ENCODE measurements around the gene BMP8B.

BMP8B gene

DNA sequence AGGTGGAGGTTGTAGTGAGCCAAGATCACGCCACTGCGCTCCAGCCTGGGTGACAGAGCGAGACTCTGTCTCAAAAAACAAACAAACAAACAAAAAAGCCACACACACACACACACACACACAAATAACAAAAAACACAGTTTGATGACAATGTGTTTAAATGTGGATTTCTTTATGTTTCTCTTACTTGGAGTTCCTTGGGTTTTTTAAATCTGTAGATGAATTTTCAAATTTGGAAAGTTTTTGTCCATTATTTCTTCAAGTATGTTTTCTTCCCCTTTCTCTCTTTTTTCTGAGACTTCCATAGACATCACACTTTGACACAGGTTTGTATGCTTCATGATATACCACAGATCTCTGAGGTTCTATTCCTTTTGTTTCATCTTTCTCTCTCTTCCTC is 62.1 kb downstream of the BMP8B start:
- Histone ChIP-seq H4K12ac (ENCODE audit: low read depth, low read length) (no peak overlapping the region), H3K79me1 (ENCODE audit: low read length) (no peaks in the 10 kb centered on the region), H2AFZ (ENCODE audit: insufficient read depth, low read length, poor library complexity) (no peak overlapping the region), H3K36me3 (ENCODE audit: control insufficient read depth in 1 of 2, insufficient read depth in 2 of 2, low read length in 2 of 2) (no peaks in the 10 kb centered on the region), H2BK12ac (ENCODE audit: low read length) (no peak overlapping the region), H3K4me3 (ENCODE audit: low read depth, low read length) (no peak overlapping the region), H3K18ac (ENCODE audit: low read length) (no peak overlapping the region), H4K91ac (ENCODE audit: low read depth, low read length) (no peak overlapping the region), H3K23ac (ENCODE audit: low read length) (no peak overlapping the region), H3K4ac (ENCODE audit: low read depth, low read length) (no peak overlapping the region), H3K9ac (ENCODE audit: low read length) (no peak overlapping the region), H2AK5ac (ENCODE audit: low read length) (no peak overlapping the region), H3K27me3 (ENCODE audit: insufficient read depth, low read length) (peaks cover 12% of the 10 kb centered on the region), H3K4me1 (ENCODE audit: control insufficient read depth in 1 of 2, insufficient read depth in 2 of 2, low read length in 2 of 2) (no peaks in the 10 kb centered on the region), H3K9me3 (ENCODE audit: insufficient read depth, low read depth, low read length) (no peaks in the 10 kb centered on the region), H3K14ac (ENCODE audit: low read length) (no peak overlapping the region), H3K4me2 (ENCODE audit: low read length) (no peak overlapping the region), H2BK120ac (ENCODE audit: insufficient read depth, low read length, poor library complexity) (no peak overlapping the region), H3K79me2 (ENCODE audit: control insufficient read depth, insufficient read depth, low read length, poor library complexity) (no peaks in the 10 kb centered on the region), H4K8ac (ENCODE audit: low read depth, low read length) (no peak overlapping the region), H3K27ac (ENCODE audit: low read depth, low read length) (no peak overlapping the region), H2BK5ac (ENCODE audit: low read depth, low read length, poor library complexity) (no peak overlapping the region)
- no peak for DNase-seq
- no CpG with 5 or more reads among the region's 3 CpGs for WGBS (ENCODE audit: extremely low coverage, insufficient coverage, insufficient read length)

GRCh38 chr1:39722495-39722894 is 66.2 kb downstream of the BMP8B start:
- no CpG with 5 or more reads among the region's 2 CpGs for WGBS (ENCODE audit: extremely low coverage, insufficient coverage, insufficient read length)

GRCh38 chr1:39721664-39722063 is 67.0 kb downstream of the BMP8B start:
- H3K27me3 ChIP-seq (ENCODE audit: insufficient read depth, low read length): peaks cover 8% of the 10 kb centered on the region
- H4K12ac ChIP-seq (ENCODE audit: low read depth, low read length): no peak overlapping the region
- no peaks in the 10 kb centered on the region for H3K36me3 ChIP-seq (ENCODE audit: control insufficient read depth in 1 of 2, insufficient read depth in 2 of 2, low read length in 2 of 2)
- no peaks in the 10 kb centered on the region for H3K79me1 ChIP-seq (ENCODE audit: low read length)
- H2BK5ac ChIP-seq (ENCODE audit: low read depth, low read length, poor library complexity): no peak overlapping the region
- H3K4me3 ChIP-seq (ENCODE audit: low read depth, low read length): no peak overlapping the region
- no peak overlapping the region for H3K14ac ChIP-seq (ENCODE audit: low read length)
- DNase-seq: no peak
- no peaks in the 10 kb centered on the region for H3K9me3 ChIP-seq (ENCODE audit: insufficient read depth, low read depth, low read length)
- H3K4ac ChIP-seq (ENCODE audit: low read depth, low read length): no peak overlapping the region
- no peak overlapping the region for H3K9ac ChIP-seq (ENCODE audit: low read length)
- H3K23ac ChIP-seq (ENCODE audit: low read length): no peak overlapping the region
- no peak overlapping the region for H2BK12ac ChIP-seq (ENCODE audit: low read length)
- H3K4me1 ChIP-seq (ENCODE audit: control insufficient read depth in 1 of 2, insufficient read depth in 2 of 2, low read length in 2 of 2): no peaks in the 10 kb centered on the region
- no peak overlapping the region for H2AFZ ChIP-seq (ENCODE audit: insufficient read depth, low read length, poor library complexity)
- H3K4me2 ChIP-seq (ENCODE audit: low read length): no peak overlapping the region
- H3K79me2 ChIP-seq (ENCODE audit: control insufficient read depth, insufficient read depth, low read length, poor library complexity): no peaks in the 10 kb centered on the region
- no peak overlapping the region for H2AK5ac ChIP-seq (ENCODE audit: low read length)
- H3K27ac ChIP-seq (ENCODE audit: low read depth, low read length): no peak overlapping the region
- H3K18ac ChIP-seq (ENCODE audit: low read length): no peak overlapping the region
- H4K8ac ChIP-seq (ENCODE audit: low read depth, low read length): no peak overlapping the region
- no peak overlapping the region for H4K91ac ChIP-seq (ENCODE audit: low read depth, low read length)
- H2BK120ac ChIP-seq (ENCODE audit: insufficient read depth, low read length, poor library complexity): no peak overlapping the region

More at GRCh38 chr1:39722495-39722894, 66.2 kb downstream of the BMP8B start:
- Histone ChIP-seq H2AK5ac (ENCODE audit: low read length) (no peak overlapping the region), H2BK5ac (ENCODE audit: low read depth, low read length, poor library complexity) (no peak overlapping the region), H3K27ac (ENCODE audit: low read depth, low read length) (no peak overlapping the region), H4K8ac (ENCODE audit: low read depth, low read length) (no peak overlapping the region), H3K27me3 (ENCODE audit: insufficient read depth, low read length) (peaks cover 9% of the 10 kb centered on the region), H3K4ac (ENCODE audit: low read depth, low read length) (no peak overlapping the region), H3K4me1 (ENCODE audit: control insufficient read depth in 1 of 2, insufficient read depth in 2 of 2, low read length in 2 of 2) (no peaks in the 10 kb centered on the region), H3K79me2 (ENCODE audit: control insufficient read depth, insufficient read depth, low read length, poor library complexity) (no peaks in the 10 kb centered on the region), H3K18ac (ENCODE audit: low read length) (no peak overlapping the region), H3K14ac (ENCODE audit: low read length) (no peak overlapping the region), H4K91ac (ENCODE audit: low read depth, low read length) (no peak overlapping the region), H3K4me3 (ENCODE audit: low read depth, low read length) (no peak overlapping the region), H4K12ac (ENCODE audit: low read depth, low read length) (no peak overlapping the region), H3K9me3 (ENCODE audit: insufficient read depth, low read depth, low read length) (no peaks in the 10 kb centered on the region), H2BK12ac (ENCODE audit: low read length) (no peak overlapping the region), H2AFZ (ENCODE audit: insufficient read depth, low read length, poor library complexity) (no peak overlapping the region), H2BK120ac (ENCODE audit: insufficient read depth, low read length, poor library complexity) (no peak overlapping the region), H3K36me3 (ENCODE audit: control insufficient read depth in 1 of 2, insufficient read depth in 2 of 2, low read length in 2 of 2) (no peaks in the 10 kb centered on the region), H3K9ac (ENCODE audit: low read length) (no peak overlapping the region), H3K23ac (ENCODE audit: low read length) (no peak overlapping the region), H3K79me1 (ENCODE audit: low read length) (no peaks in the 10 kb centered on the region), H3K4me2 (ENCODE audit: low read length) (no peak overlapping the region)
- DNase-seq: peak; percentile 34 to 63

DNA sequence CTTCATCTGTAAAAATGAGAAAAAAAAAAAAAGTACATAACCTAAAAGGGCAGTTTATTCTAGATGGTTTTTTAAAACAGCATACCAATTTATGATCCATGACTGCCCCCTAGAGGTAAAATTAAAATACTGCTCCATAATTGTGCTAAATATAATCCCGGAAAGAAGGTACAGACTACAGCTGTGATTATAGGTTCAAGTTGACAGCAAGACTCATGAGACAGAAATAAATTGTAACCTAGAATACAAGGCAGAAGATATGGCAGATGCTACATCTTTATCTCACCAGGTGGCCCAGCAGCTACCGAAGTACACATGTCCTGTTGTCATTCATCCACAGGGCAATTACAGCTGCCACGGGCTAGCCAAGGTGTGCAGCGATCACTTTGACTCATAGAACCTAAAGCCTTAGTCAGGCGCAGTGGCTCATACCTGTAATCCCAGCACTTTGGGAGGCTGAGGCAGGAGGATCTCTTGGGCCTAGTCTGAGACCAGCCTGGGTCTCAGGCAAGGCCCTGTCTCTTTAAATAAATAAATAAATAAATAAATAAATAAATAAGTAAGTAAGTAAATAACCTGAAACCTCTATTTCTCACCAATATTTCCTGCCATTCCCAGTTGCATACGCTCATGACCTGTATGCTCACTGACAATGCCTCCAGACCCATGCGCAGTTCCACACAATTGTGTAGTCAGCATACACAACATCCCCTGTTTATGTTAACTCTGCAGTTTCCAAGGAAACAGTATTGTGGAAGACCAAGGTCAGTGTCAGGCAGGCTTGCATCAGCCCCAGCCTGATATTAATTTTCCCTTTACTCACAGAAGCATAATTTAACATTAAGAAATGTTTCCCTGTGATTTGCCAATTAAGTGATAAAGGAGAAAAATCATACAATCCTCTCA is 68.3 kb downstream of the BMP8B start:
- no peaks in the 10 kb centered on the region for H3K4me1 ChIP-seq (ENCODE audit: control insufficient read depth in 1 of 2, insufficient read depth in 2 of 2, low read length in 2 of 2)
- H3K9ac ChIP-seq (ENCODE audit: low read length): no peak overlapping the region
- no peak overlapping the region for H4K12ac ChIP-seq (ENCODE audit: low read depth, low read length)
- no peak overlapping the region for H3K27ac ChIP-seq (ENCODE audit: low read depth, low read length)
- no peak overlapping the region for H3K14ac ChIP-seq (ENCODE audit: low read length)
- H3K4me2 ChIP-seq (ENCODE audit: low read length): no peak overlapping the region
- no peak overlapping the region for H4K91ac ChIP-seq (ENCODE audit: low read depth, low read length)
- no peak overlapping the region for H3K4me3 ChIP-seq (ENCODE audit: low read depth, low read length)
- DNase-seq: peak; percentile 8 to 89
- no peaks in the 10 kb centered on the region for H3K79me1 ChIP-seq (ENCODE audit: low read length)
- no peak overlapping the region for H4K8ac ChIP-seq (ENCODE audit: low read depth, low read length)
- no peak overlapping the region for H3K23ac ChIP-seq (ENCODE audit: low read length)
- no peak overlapping the region for H2BK12ac ChIP-seq (ENCODE audit: low read length)
- no peak overlapping the region for H3K4ac ChIP-seq (ENCODE audit: low read depth, low read length)
- H3K9me3 ChIP-seq (ENCODE audit: insufficient read depth, low read depth, low read length): no peaks in the 10 kb centered on the region
- H3K27me3 ChIP-seq (ENCODE audit: insufficient read depth, low read length): peaks cover 8% of the 10 kb centered on the region
- no peak overlapping the region for H2BK120ac ChIP-seq (ENCODE audit: insufficient read depth, low read length, poor library complexity)
- no peaks in the 10 kb centered on the region for H3K36me3 ChIP-seq (ENCODE audit: control insufficient read depth in 1 of 2, insufficient read depth in 2 of 2, low read length in 2 of 2)
- no peak overlapping the region for H2AFZ ChIP-seq (ENCODE audit: insufficient read depth, low read length, poor library complexity)
- no peak overlapping the region for H2BK5ac ChIP-seq (ENCODE audit: low read depth, low read length, poor library complexity)
- no peak overlapping the region for H2AK5ac ChIP-seq (ENCODE audit: low read length)
- H3K79me2 ChIP-seq (ENCODE audit: control insufficient read depth, insufficient read depth, low read length, poor library complexity): no peaks in the 10 kb centered on the region
- WGBS (ENCODE audit: extremely low coverage, insufficient coverage, insufficient read length): no CpG with 5 or more reads among the region's 7 CpGs
- H3K18ac ChIP-seq (ENCODE audit: low read length): no peak overlapping the region
